SK-N-SH treated with all-trans-retinoic acid at 6 μM for 48 hours (cell line): ENCODE results near the gene RFX5.

Experiments used
- ATAC-seq: fragments of 200-7000 bp; cut with Tn5 transposase; 3 replicates; pipeline ENCODE4 v1.9.1; 2020; ENCODE audit warnings: mild to moderate bottlenecking, moderate library complexity
- ARNTL ChIP-seq: fragments of 450-650 bp; formaldehyde crosslinking; IDR thresholded peaks from 2 replicates; pipeline ENCODE4 v1.5.0; 2020; ENCODE audit warnings: low read depth, mild to moderate bottlenecking, moderate library complexity, borderline replicate concordance
- BACH2 ChIP-seq: fragments of 250-450 bp; sonication (Bioruptor Pico); IDR thresholded peaks from 2 replicates; pipeline ENCODE4 v1.9.0; 2021; ENCODE audit warnings: mild to moderate bottlenecking, borderline replicate concordance
- CSDC2 ChIP-seq: fragments of 250-450 bp; sonication (Bioruptor Pico); IDR thresholded peaks from 2 replicates; pipeline ENCODE4 v1.5.0; 2020; ENCODE audit warnings: mild to moderate bottlenecking, moderate library complexity
- CSRNP3 ChIP-seq: fragments of 250-450 bp; sonication (Bioruptor Pico); IDR thresholded peaks from 2 replicates; pipeline ENCODE4 v1.5.1; 2021; ENCODE audit warnings: mild to moderate bottlenecking, moderate library complexity
- ESRRG ChIP-seq: fragments of 250-450 bp; sonication (Bioruptor Pico); IDR thresholded peaks from 2 replicates; pipeline ENCODE4 v1.6.1; 2021; ENCODE audit warnings: mild to moderate bottlenecking
- GLIS3 ChIP-seq: fragments of 250-450 bp; sonication (Bioruptor Pico); IDR thresholded peaks from 2 replicates; pipeline ENCODE4 v1.5.0; 2020; ENCODE audit warnings: mild to moderate bottlenecking, moderate library complexity
- ISL1 ChIP-seq: fragments of 250-450 bp; sonication (Bioruptor Pico); IDR thresholded peaks from 2 replicates; pipeline ENCODE4 v2.1.2; 2022; ENCODE audit warnings: mild to moderate bottlenecking, moderate library complexity
- PATZ1 ChIP-seq: fragments of 250-450 bp; sonication (Bioruptor Pico); IDR thresholded peaks from 2 replicates; pipeline ENCODE4 v1.8.0; 2020; ENCODE audit warnings: mild to moderate bottlenecking, moderate library complexity, borderline replicate concordance
- POU6F1 ChIP-seq: fragments of 250-450 bp; sonication (Bioruptor Pico); IDR thresholded peaks from 2 replicates; pipeline ENCODE4 v1.8.0; 2021; ENCODE audit warnings: low read depth, mild to moderate bottlenecking, moderate library complexity, borderline replicate concordance
- PPARA ChIP-seq: fragments of 250-450 bp; sonication (Bioruptor Pico); IDR thresholded peaks from 2 replicates; pipeline ENCODE4 v1.5.0; 2020; ENCODE audit warnings: mild to moderate bottlenecking, borderline replicate concordance
- RARB ChIP-seq: fragments of 250-450 bp; sonication (Bioruptor Pico); IDR thresholded peaks from 2 replicates; pipeline ENCODE4 v1.8.0; 2021; ENCODE audit warnings: mild to moderate bottlenecking, moderate library complexity
- TCF4 ChIP-seq: fragments of 250-450 bp; sonication (Bioruptor Pico); IDR thresholded peaks from 2 replicates; pipeline ENCODE4 v1.8.0; 2021; ENCODE audit warnings: mild to moderate bottlenecking, moderate library complexity, borderline replicate concordance
- TOX ChIP-seq: fragments of 250-450 bp; sonication (Bioruptor Pico); IDR thresholded peaks from 2 replicates; pipeline ENCODE4 v1.8.0; 2021; ENCODE audit warnings: mild to moderate bottlenecking, moderate library complexity, borderline replicate concordance
- TSHZ2 ChIP-seq: fragments of 250-450 bp; sonication (Bioruptor Pico); IDR thresholded peaks from 2 replicates; pipeline ENCODE4 v1.5.0; 2020; ENCODE audit warnings: mild to moderate bottlenecking, moderate library complexity
- ZC3H10 ChIP-seq: fragments of 250-450 bp; sonication (Bioruptor Pico); IDR thresholded peaks from 2 replicates; pipeline ENCODE4 v1.5.1; 2021; ENCODE audit warnings: mild to moderate bottlenecking, moderate library complexity
- ZFP3 ChIP-seq: fragments of 250-450 bp; sonication (Bioruptor Pico); IDR thresholded peaks from 2 replicates; pipeline ENCODE4 v1.5.0; 2020; ENCODE audit warnings: mild to moderate bottlenecking, moderate library complexity
- ZFP30 ChIP-seq: fragments of 450-650 bp; formaldehyde crosslinking; IDR thresholded peaks from 2 replicates; pipeline ENCODE4 v1.5.0; 2022; ENCODE audit warnings: mild to moderate bottlenecking, moderate library complexity
- ZNF565 ChIP-seq: fragments of 450-650 bp; formaldehyde crosslinking; conservative IDR thresholded peaks from 2 replicates; pipeline ENCODE4 v1.5.0; 2020; ENCODE audit warnings: low read depth, mild to moderate bottlenecking, moderate library complexity
- ZNF70 ChIP-seq: fragments of 450-650 bp; formaldehyde crosslinking; IDR thresholded peaks from 2 replicates; pipeline ENCODE4 v1.5.0; 2020; ENCODE audit warnings: mild to moderate bottlenecking, moderate library complexity
- ZNF8 ChIP-seq: fragments of 450-650 bp; formaldehyde crosslinking; IDR thresholded peaks from 2 replicates; pipeline ENCODE4 v1.5.0; 2020; ENCODE audit warnings: mild to moderate bottlenecking, moderate library complexity

RFX5 gene

GRCh38 chr1:151368393-151369301, 21.6 kb upstream of the RFX5 start:
- ATAC-seq: no peak
- TF ChIP-seq ZC3H10 (CRISPR knock-in tag) (no peak), GLIS3 (no peak), RARB (no peak), ZNF70 (no peak), CSRNP3 (CRISPR knock-in tag) (no peak), ZFP3 (no peak), ZNF8 (CRISPR knock-in tag) (no peak), ARNTL (CRISPR knock-in tag) (no peak), CSDC2 (CRISPR knock-in tag) (no peak)

GRCh38 chr1:151367658-151368392, 20.8 kb upstream of the RFX5 start:
- no peak for ATAC-seq
- TF ChIP-seq CSDC2 (CRISPR knock-in tag) (no peak), ESRRG (CRISPR knock-in tag) (no peak), ZNF8 (CRISPR knock-in tag) (no peak), PPARA (CRISPR knock-in tag) (no peak), TSHZ2 (no peak), ZNF565 (CRISPR knock-in tag) (no peak), ZFP30 (CRISPR knock-in tag) (no peak), ISL1 (no peak), TCF4 (CRISPR knock-in tag) (no peak), ZNF70 (no peak), ZC3H10 (CRISPR knock-in tag) (no peak), PATZ1 (no peak), ZFP3 (no peak), CSRNP3 (CRISPR knock-in tag) (no peak), TOX (CRISPR knock-in tag) (no peak), BACH2 (no peak), ARNTL (CRISPR knock-in tag) (no peak), POU6F1 (CRISPR knock-in tag) (no peak), RARB (no peak), GLIS3 (no peak)
